HG02623 (cell line): ENCODE results near the gene GSC2.
"Not testable (repeated sequence)": the region's sequence is repeated elsewhere in the genome, so short reads cannot be mapped to it uniquely, and the experiment has no call there.

ENCODE experiments used
- ATAC-seq: cut with Tn5 transposase; IDR thresholded peaks from one replicate; pipeline ENCODE4 v1.9.1; 2021; ENCODE audit warnings: moderate library complexity; ENCODE audit not compliant: unreplicated experiment

The GSC2 gene

DNA sequence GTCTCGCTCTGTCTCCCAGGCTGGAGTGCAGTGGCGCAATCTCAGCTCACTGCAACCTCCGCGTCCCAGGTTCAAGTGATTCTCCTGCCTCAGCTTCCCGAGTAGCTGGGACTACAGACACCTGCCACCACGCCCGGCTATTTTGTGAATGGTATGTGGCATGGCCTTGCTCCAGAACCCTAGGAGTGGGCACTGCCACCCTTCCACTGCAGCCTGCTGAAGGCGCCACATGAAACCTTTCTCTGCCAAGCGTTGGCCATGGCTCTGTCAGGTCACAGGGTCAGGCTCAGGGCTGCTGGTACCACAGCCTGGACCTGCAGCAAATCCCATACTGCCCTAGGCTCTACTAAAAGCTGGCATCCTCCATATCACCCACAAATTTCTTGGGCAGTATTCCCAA, 6.0 kb upstream of the GSC2 start:
- ATAC-seq: not testable (repeated sequence)

DNA sequence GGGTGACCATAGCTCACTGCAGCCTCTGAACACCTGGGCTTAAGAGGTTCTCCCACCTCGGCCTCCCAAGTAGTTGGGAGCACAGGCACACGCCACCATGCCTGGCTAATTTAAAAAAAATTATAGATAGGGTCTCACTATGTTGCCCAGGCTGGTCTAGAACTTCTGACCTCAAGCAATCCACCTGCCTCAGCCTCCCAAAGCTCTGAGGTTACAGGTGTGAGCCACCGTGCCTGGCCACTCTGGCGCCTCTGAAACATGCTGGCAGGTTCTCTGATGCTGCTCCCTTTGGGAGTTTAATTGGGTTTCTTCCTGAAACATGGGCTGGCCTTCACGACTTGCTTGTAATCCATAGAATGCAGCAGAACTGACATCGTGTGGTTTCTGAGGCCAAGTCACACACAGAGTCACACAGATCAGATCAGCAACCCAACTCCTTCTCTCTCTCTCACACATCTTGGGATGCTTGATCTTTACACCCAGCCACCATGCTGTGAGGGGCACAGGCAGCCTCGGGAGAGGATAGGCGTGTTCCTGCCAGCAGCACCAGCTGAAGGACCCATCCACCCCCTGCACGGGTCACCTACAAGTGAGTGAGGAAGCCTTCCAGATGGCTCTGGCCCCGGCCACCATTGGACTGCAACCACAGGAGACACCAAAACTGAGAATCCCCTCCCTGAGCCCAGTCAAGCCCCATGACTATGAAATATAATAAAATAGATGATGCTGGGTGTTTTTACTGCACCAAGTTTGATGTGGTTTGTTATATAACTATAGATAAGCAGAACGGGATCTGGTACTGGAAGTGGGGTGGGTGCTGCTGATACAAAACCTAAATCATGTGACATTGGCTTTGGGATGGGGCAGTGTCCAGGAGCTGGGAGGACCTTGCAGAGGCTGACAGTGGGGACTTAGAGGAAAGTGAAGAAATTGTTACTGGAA, 3.1 kb upstream of the GSC2 start:
- no peak for ATAC-seq

DNA sequence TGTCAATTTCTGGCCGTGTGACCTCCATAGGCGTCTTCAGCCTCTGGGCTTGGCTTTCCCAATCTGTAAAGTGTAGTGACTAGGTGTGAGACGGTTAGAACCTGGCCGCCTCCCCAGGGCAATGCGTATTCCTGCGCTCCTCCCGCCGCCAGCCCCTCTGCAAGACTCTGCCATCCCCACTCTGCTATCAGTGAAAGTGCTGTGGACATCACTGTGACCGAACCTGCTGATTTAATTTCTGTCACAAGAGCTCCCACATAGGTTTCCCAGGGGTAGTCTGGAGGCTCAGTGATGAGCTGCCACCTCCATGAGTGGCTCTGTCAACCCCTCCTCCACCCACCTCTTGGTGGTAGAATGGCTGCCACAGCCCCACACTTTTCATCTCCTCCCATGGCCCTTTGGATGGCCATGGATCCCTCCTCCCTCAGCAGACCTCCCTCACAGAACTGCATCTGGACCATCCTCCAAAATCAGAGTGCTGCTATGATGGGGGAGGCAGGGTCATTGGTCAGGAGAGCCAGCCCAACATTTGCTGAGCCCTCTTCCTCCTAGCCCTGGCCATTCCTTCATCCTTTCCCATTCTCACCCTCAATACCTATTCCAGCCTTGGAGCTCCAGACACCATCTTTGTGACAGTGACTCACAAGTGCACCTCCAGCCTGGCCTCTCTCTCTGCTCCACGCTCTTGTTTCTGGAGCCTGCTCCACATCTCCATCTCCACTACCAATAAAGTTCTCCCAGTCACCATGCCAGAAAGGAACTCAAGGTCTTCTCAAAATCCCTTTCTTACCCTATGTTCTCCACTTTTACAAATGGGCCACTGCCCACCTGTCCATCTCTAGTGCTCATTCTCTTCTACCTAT, 1.5 kb upstream of the GSC2 start:
- no peak for ATAC-seq

DNA sequence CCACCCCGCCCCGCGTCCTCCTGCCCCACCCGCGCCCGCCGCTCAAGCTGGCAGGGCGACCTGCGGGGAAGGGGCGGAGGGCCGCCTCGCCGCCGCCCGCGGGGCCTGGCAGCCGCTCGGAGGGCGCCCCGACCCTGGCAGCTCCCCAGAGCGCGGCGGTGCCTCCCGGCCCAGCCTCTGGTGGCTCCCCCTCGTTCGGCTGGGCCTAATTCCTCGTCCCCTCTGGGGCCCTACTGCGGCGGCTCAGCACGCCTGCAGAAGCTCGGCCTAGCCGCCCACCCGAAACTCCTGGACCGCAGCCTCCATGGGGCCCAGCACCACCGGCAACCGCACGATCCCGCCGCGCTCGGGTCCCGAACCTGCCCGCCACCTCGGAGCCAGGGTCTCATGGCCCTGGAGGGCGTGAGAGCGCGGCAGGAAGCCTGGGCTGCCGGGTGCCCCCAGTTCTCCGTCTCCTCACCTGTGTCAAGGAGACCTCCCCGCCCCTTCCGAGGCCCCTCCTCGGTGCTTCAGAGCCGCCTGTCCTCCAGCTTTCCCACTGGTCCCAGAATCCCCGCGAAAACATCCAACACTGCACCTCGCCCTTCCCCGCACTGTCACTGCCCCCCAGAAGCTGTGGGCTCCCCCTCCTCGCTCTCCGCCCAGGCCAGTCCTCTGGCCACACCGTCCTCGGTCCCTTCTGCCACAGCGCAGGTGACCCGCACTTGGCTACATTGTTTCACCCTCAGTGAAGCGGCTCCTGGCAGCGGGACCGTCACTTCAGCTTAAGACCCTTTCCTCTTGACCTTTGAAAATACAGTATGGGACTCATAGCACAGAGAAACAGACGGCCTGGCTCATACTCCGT, 613 bp upstream of the GSC2 start:
- no peak for ATAC-seq

DNA sequence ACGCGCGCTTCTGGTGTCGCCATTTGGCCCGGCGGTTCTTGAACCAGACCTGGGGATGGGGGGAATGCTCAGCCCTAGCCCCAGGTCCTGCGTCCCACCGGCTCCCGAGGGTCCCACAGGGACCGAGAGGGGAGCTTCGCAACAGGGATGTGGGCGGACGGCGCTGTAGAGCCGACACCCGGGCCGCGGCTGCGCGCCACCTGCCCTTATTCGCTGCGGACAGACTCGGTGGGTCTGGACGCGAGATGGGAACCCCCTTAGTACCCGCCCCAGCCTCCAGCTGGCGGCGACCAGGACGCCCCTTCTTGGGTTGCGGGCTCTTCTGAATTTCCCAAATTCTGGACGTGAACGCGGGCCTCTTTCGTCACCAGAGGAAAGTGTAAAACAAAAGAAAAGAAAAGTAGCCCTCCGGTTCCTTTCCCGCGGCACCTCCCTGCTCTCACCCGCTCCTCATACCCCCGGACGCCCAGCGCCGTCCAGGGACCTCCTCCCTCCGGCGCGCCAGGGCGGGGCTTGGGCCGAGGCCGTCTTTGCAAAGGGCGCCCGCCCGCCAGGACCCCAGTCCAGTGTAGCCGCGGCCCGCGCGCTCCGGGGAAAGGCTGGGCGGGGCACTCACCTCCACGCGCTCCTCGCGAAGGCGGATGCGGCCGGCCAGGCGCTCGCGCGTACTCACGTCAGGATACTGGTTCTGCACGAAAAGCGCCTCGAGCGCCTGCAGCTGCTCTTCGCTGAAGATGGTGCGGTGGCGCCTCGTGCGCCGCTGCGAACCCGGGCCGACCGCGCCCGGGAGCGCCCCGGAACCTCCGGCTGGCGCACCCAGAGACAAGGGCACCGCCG, 827 bp downstream of the GSC2 start:
- no peak for ATAC-seq

DNA sequence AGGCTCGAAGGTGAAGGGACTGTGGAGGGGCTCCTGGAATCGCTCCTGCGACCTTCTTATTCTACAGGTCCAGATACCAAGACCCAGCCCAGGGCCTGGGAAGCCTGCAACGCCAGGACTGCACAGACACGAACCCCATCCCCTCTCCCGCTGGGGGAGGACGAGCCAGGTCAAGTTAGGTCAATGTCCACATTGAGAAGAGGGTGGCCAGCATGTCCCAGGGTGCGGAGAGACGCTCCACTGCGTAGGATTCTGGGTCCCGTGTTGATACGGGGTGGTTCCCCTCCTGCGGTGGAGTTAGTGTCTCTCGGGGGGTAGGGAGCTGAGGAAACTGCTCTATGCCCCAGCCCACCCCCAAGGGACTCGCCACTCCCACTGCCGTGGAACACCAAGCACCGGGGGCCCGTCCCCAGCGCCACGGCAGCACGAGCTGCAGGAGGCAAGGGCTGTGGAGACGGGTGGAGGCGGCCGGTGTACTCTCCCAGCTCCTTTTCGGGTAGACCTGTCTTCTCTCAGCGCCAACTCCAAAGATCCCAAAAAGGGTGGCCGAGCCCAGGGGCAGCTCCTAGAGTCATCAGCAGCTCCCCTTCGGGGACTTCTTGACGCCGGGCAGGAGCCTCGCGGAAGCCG, 1.6 kb downstream of the GSC2 start:
- no peak for ATAC-seq

DNA sequence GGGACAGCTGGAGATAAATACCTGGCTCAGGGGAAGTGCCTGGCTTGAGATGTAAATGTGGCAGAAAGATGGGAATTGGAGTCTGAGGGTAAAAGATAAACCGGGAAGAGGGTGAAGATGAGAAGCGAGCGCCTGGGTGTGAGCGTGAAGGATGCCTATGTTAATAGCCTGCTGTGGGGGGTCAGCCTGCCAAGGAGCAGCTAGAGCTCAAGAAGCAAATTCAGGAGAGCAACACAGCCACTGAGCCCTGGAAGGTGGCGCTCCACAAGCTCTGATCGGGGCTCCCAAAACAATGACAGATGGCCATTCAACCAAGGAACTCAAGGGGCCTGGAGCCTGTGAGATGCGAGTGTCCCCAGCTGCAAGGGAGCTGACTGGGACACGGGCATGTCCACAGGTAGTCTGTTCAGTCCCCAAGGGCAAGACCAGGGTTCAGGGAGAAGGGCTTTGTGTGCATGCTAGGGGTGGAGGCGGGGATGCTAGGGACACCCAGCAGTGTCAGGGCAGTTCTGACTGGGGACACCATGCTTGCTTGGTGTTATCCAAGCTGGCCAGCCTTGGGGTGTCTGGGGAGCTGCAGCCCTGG, 2.8 kb downstream of the GSC2 start:
- no peak for ATAC-seq

DNA sequence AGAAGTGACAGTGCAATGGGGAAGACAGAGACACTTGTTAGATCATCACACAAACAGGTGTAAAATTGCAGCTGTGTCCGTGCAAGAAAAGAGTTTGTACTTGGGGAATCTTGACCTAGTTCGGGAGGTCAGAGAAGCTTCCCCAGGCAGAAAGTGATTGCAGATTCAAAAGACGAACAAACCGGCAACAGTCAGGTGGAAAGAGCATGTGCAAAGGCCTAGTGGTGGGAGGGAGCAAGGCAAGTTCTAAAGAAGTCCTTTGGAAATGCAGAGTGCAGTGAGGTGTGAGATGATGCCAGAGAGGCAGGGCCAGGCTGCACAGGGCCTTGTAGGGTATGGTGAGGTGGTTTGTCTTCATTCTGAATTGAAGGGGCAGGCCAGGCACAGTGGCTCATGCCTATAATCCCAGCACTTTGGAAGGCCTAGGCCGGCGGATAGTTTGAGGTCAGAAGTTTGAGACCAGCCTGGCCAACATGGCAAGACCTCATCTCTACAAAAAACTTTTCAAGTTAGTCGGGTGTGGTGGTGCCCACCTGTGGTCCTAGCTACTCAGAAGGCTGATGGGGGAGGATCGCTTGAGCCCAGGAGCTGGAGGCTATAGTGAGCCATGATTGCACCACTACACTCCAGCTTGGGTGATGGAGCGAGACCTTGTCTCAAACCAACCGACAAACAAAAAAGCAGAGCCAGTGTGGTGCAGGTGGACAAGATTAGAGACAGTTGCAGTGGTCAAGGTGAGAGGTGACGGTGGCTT, 3.7 kb downstream of the GSC2 start:
- ATAC-seq: no peak

DNA sequence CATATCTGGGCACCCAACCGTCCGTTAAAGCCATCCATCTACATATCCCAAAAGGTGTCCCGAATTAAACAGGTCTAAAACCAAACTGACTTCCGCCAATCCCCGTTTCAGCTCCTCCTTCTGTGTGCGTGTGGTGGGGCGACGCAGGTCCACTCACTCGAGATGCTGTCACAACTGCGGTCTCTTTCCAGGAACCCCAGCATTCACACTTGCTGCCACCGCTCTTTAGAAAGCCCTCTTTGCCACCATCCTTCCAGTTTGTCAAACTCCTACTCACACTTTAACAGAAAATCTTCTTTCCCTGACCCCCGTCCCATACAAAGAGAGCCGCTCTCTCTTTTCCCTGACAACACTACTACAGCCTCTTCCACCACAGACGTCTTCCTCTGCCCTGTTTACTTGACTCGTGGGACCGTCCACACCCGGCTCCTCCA, 6.1 kb downstream of the GSC2 start:
- ATAC-seq: no peak

DNA sequence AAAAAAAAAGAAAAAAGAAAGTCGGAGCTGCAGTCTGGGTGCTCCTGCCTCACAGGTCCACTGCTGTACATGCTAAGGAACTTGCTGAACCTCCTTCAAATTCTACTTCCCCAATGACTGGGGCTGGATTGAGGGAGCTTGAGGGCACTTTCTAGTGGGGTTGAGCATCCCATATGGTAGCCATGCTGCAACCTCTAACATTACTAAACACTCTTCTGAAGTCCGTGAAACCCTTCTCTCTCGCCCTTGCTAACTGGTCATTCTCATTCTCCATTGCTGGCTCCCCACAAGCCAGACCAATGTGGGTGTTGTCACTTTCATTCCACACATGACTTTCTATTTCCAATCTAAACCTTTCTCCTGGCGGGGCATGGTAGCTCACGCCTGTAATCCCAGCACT, 6.9 kb downstream of the GSC2 start:
- no peak for ATAC-seq

DNA sequence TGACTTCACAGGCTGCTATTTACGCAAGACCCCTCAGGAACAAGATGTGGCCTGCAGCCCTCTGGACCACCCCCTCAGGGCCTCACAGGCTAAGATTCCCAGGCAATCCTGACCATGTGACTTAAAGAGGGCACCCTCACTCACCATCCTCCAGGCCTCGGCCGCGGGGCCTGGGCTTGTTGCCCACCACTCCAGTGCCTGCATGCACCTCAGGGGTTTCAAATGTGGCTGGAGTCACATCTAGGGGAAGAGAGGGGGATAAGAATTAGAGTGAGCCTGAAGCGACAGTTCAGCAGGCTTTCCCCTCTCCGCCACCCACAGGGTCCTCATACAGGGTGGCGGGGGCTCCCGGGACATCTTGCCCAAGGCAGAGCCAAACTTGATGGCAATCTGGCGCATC, 7.7 kb downstream of the GSC2 start:
- no peak for ATAC-seq

DNA sequence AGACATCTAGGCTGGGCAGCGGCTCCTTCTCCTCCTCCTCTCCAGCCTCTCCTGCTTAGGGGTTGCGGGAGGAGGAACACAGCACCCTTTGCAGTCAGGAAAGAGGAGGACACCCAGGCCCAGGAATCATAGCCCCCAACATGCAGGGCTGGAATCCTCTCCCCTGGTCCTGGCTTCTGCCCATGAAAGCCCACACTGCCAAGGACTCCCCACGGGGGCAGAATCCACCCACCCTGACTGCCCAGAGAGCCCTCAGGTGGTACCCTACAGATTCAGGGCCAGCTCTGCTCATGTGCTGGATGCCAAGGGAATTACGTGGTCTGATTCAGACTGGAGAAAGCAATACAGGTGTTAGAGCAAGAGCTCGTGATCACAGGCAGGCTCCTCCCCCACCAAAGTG, 10.1 kb downstream of the GSC2 start:
- no peak for ATAC-seq

DNA sequence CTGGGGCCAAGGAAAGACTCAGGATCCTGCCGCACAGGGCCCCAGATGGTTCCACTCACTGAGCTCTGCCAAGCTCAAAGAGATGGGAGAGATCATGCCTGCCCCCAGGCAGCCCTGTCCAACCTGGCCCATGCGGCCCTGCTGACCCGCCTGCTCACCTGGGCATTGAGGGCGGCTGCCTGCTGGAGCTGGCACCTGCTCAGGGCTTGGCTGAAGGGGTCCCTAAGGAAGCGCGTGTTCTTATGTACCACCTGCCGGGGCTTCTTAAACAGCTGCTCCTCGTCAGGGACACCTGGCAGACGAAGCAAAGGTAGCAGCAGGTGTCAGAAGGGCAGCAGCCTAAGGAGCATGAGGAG, 11.1 kb downstream of the GSC2 start:
- ATAC-seq: no peak

DNA sequence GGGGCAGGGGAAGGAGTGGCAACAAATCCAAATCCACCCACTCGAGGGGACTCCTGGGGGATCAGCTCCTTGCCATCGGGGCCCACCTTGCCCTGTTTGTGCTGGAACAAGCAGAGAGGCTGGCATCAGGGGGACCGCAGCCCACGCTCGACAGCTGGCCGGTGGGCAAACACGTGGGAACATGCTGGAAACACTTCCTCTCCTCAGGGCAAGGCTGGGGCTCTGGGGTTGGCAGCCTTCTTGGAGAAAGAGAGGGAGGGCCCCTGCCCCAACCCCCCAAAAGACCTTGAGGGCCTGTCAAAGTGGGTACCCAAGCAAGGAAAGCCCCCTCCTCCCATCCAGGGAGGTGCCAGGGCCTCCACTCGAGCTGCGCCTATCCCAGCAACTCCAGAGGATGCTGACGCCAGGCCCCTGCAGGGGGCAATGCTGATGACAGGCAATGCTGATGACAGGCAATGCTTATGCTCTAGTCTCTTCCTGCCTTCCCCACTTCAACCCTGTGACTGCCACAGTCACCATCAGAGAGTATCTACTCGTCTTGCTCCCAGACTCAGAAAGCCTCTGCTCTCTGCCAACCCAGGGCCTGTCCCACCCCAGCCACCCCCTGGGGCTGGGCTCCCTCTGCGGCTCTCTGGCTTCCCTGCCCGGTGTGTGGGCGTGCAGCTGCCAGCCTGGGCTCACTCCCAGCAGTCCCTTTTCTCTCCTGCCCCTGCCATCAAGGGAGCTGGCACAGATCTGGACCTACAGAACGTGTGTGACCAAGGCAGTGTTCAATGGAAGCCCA, 11.7 kb downstream of the GSC2 start:
- no peak for ATAC-seq

DNA sequence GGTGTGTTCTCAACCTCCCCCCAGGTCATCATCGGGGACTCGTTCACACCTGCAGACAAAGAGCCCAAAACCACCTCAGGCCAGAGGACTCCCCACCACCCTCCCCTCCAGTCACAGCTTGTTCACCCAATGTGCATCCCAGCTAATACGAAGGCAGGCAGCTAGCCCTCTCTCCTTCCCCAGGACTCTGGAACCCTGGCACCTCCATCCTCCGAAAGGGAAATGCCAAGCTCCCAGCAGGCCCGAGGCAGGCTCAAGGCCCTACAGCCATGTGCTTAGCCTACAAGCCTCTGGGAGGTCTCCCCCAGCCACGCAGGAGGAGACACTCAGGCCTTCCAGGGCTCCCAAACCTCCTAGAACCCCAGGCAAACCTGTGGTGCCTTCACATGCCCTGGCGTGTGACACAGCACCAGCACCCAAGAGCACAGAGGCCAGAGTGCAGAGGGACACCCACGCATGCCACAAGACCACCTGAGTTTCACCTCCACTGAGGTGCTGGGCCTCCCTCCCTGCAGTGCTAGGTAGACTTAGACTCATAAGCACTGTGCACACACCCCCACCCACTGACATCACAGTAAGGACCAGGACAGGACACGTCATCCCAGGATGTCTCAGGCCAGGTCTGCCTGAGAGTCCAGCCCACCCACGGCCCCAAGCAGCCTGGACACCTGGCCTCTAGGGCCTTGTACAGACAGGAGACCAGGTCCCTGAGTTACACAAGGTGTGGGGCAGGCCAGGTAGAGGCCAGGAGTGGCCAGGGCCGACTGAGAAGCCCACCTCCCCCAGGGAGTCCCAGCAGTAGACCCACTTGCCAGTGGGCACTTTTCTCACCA, 12.5 kb downstream of the GSC2 start:
- no peak for ATAC-seq

DNA sequence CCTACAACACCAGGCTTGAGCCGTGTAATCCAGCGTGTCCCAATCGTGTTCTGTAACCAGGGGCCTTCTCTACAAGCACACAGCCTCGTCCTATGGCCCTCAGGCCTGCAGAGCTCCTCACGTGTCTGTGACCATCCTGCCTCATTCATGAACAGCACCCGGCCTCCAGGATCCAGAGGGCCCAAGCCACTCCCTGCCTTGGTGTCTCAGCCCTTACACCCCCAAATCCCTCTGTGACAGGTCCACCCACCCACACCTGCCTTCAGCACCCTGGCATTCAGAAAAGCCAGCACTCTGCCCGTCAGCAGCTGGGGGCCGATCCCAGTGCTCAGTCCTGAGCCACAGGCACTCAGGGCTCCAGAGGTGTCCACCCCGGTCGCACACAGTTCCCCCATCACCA, 13.2 kb downstream of the GSC2 start:
- no peak for ATAC-seq

DNA sequence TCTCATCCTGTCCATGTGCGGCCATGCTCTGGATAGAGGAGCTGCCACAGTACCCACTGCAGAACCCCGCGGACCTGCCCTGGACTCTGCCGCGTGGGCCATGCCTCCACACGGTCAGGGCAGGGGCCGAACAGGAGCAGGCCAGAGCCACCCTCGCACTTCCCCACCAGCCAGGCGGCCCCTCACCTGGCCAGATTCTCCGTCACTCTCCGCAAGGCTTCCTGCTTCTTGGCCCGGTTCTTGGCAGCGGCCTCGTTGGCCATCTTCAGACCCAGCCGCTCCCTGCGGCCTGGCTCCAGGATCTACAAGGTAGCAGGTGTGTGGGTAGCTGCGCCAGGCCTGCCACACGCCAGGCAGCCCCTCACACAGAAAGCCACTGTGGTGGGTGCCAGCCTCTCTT, 15.2 kb downstream of the GSC2 start:
- ATAC-seq: no peak
